Endothelial cell of umbilical vein (primary cell): ENCODE data around the gene INPP5F. TPM values are rescaled to one million over a fixed set of nuclear protein-coding genes. Genes with fewer than 3 reads are reported as not detected.

Source experiments
- BruUV-seq: library from RNA; stranded (reverse); fragments of 400-500 nt; replicated peaks from 2 replicates; lab custom pipeline; 2021; lab: Mats Ljungman, UMichigan
- CTCF ChIA-PET: fragments of 300-600, 350-600 bp; sonication (Branson Sonifier 250); formaldehyde crosslinking; loops from one replicate; lab custom pipeline; 2021; ENCODE audit warnings: antibody characterized with exemption, inconsistent platforms; lab: Charles Lee
- POLR2A ChIA-PET: fragments of 300-600, 350-600 bp; sonication (Branson Sonifier 250); formaldehyde crosslinking; loops from one replicate; lab custom pipeline; 2021; ENCODE audit warnings: antibody characterized with exemption, inconsistent platforms; lab: Charles Lee
- DNase-seq: peaks from one replicate; pipeline ENCODE4 v3.0.0-alpha.2; 2011; ENCODE audit warnings: low read depth, low spot score
- FAIRE-seq: peaks from 2 replicates; lab custom pipeline; 2011; peaks lifted over from hg19 to GRCh38; lab: Jason Lieb, UNC
- H2AFZ ChIP-seq: 2 replicates; pipeline ENCODE4 v1.6.0; 2012; ENCODE audit warnings: low read depth, low read length, control low read depth, inconsistent platforms
- H3K27ac ChIP-seq: 2 replicates; pipeline ENCODE4 v1.5.1; 2011; ENCODE audit warnings: low read depth, mild to moderate bottlenecking, control low read depth, low read length, moderate library complexity; ENCODE audit not compliant: insufficient read depth
- H3K27me3 ChIP-seq, 2 experiments: 2 replicates each; pipeline versions ENCODE4 v1.6.0 to v1.6.1; 2011; ENCODE audit warnings: low read length in 2 of 2, mixed read lengths in 1 of 2; ENCODE audit not compliant: control insufficient read depth in 2 of 2, insufficient read depth in 2 of 2
- H3K36me3 ChIP-seq, 2 experiments: 2 replicates in 1 of 2; 3 replicates in 1 of 2; pipeline ENCODE4 v1.5.1; 2011; ENCODE audit warnings: low read length in 2 of 2, mild to moderate bottlenecking in 1 of 2, moderate library complexity in 1 of 2; ENCODE audit not compliant: control insufficient read depth in 2 of 2, insufficient read depth in 2 of 2; ENCODE audit errors: extremely low read depth in 1 of 2
- H3K4me1 ChIP-seq: 3 replicates; pipeline ENCODE4 v1.5.1; 2011; ENCODE audit warnings: mild to moderate bottlenecking, low read length; ENCODE audit not compliant: control insufficient read depth, insufficient read depth; ENCODE audit errors: extremely low read depth
- H3K4me2 ChIP-seq: 2 replicates; pipeline ENCODE4 v1.6.1; 2011; ENCODE audit warnings: low read length, control low read depth, mixed read lengths; ENCODE audit not compliant: insufficient read depth
- H3K4me3 ChIP-seq, 3 experiments: fragments of 200-600 bp in 1 of 3; sonication (generic), shearing (Covaris generic) in 1 of 3; replicated peaks in 1 of 3; 2 replicates each; pipeline ENCODE4 v1.5.1; 2011 to 2016; ENCODE audit warnings: control low read depth in 3 of 3, low read length in 3 of 3, mild to moderate bottlenecking in 2 of 3, inconsistent platforms in 1 of 3, low read depth in 1 of 3, moderate library complexity in 1 of 3; ENCODE audit not compliant: insufficient read depth in 1 of 3
- H3K79me2 ChIP-seq: 2 replicates; pipeline ENCODE4 v1.6.0; 2012; ENCODE audit warnings: low read length, inconsistent platforms; ENCODE audit not compliant: control insufficient read depth, insufficient read depth
- H3K9ac ChIP-seq: replicated peaks from 2 replicates; pipeline ENCODE3; 2011; ENCODE audit warnings: low read length, control low read depth; ENCODE audit not compliant: insufficient read depth; ENCODE audit errors: extremely low read depth
- H3K9me1 ChIP-seq: replicated peaks from 3 replicates; pipeline ENCODE4 v1.6.0; 2011; ENCODE audit warnings: mild to moderate bottlenecking, low read length; ENCODE audit not compliant: control insufficient read depth, insufficient read depth; ENCODE audit errors: extremely low read depth
- H3K9me3 ChIP-seq: replicated peaks from 2 replicates; pipeline ENCODE4 v1.5.1; 2012; ENCODE audit warnings: low read length, inconsistent platforms; ENCODE audit not compliant: control insufficient read depth, insufficient read depth
- H4K20me1 ChIP-seq: replicated peaks from 2 replicates; pipeline ENCODE3; 2011; ENCODE audit warnings: mild to moderate bottlenecking, low read length; ENCODE audit not compliant: control insufficient read depth, insufficient read depth; ENCODE audit errors: extremely low read depth
- EZH2 ChIP-seq: IDR thresholded peaks from 2 replicates; pipeline ENCODE4 v1.6.1; 2012; ENCODE audit warnings: borderline replicate concordance, low read depth, mild to moderate bottlenecking, moderate library complexity, low read length, inconsistent platforms; ENCODE audit not compliant: severe bottlenecking
- FOS ChIP-seq: IDR thresholded peaks from 2 replicates; pipeline ENCODE4 v1.6.1; 2011; ENCODE audit warnings: mild to moderate bottlenecking, low read length, moderate library complexity, borderline replicate concordance; ENCODE audit not compliant: insufficient read depth
- GATA2 ChIP-seq: IDR thresholded peaks from 2 replicates; pipeline ENCODE4 v1.7.0; 2011; ENCODE audit warnings: low read depth, mild to moderate bottlenecking, moderate library complexity, mixed read lengths, low read length; ENCODE audit not compliant: insufficient read length, insufficient read depth
- JUN ChIP-seq: IDR thresholded peaks from 2 replicates; pipeline ENCODE4 v1.6.1; 2011; ENCODE audit warnings: borderline replicate concordance, low read depth; ENCODE audit not compliant: insufficient read length, insufficient read depth
- MYC ChIP-seq: IDR thresholded peaks from one replicate; pipeline ENCODE4 v1.6.1; 2011; ENCODE audit warnings: mild to moderate bottlenecking, low read depth, low read length
- POLR2A ChIP-seq: IDR thresholded peaks from 2 replicates; pipeline ENCODE4 v1.6.1; 2012; ENCODE audit warnings: low read depth, mild to moderate bottlenecking, control low read depth, low read length
- POLR2AphosphoS5 ChIP-seq: IDR thresholded peaks from 2 replicates; pipeline ENCODE4 v1.6.1; 2012; ENCODE audit warnings: low read depth, mild to moderate bottlenecking, control low read depth, low read length, moderate library complexity; ENCODE audit not compliant: insufficient read depth
- dilution Hi-C: fragments of 300-500 bp; cut with MboI; formaldehyde crosslinking; loops from one replicate; pipeline ENCODE4 v1.15.0; 2019; ENCODE audit warnings: low sequenced_read_pairs; ENCODE audit not compliant: extremely low pct_ligation_motif_present
- intact Hi-C: fragments of 100-400 bp; cut with micrococcal nuclease; formaldehyde crosslinking; loops from one replicate; pipeline ENCODE4 v1.10.0; 2022
- polyA plus RNA-seq, 4 experiments: library from polyadenylated mRNA; depleted of rRNA in 3 of 4; stranded (reverse) in 3 of 4; unstranded in 1 of 4; fragments of >200 nt; gene quantifications; 2 replicates each; pipeline versions ENCODE4 v1.2.1 to v1.2.3, GENCODE V29; 2011 to 2012; ENCODE audit warnings: missing spikeins in 1 of 4
- total RNA-seq: library from RNA; stranded (reverse); gene quantifications from 2 replicates; pipeline ENCODE4 v1.2.3, GENCODE V29; 2021
- TF ChIP-seq, protein P1 (sequence below): IDR thresholded peaks from 2 replicates; pipeline ENCODE4 v1.6.1; 2011; ENCODE audit not compliant: insufficient read depth, insufficient read length
- TF ChIP-seq, protein P2 (sequence below), 2 donors: IDR thresholded peaks; 1 replicate in 1 of 2; 2 replicates in 1 of 2; pipeline ENCODE4 v1.5.1; 2011; ENCODE audit warnings: low read length in 2 of 2, mild to moderate bottlenecking in 2 of 2, moderate library complexity in 2 of 2, control low read depth in 1 of 2, inconsistent platforms in 1 of 2, low read depth in 1 of 2; ENCODE audit not compliant: insufficient read depth in 1 of 2; ENCODE audit errors: extremely low read depth in 1 of 2

Gene INPP5F
- total and polyA plus RNA-seq, 2 donors (not counting 3 experiments of a cell fraction or from before 2014, with no cell fraction given), result 6.1 to 20.3 TPM

DNA sequence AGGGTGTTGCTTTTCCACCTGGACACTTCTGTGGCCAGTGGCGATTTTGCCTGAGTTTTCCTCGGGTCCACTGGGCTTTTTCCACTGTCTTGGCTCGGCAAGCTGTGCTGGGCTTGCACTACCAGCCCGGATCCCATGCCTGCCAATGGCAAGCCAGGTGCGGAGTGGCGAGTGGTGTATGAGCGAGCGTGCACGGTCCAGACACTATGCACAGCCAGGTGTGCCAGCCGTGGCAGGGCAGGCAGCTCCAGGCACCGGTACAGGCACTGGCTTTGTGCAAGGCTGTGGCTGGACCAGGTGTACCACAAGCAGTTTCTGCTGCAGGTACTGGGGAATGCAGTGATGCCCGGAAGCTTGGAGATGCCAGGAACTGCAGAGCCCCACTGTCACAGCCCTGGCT, 22.1 kb downstream of the INPP5F start:
- Histone ChIP-seq H2AFZ (no peak overlapping the region), H3K79me2 (peaks cover 16% of the 10 kb centered on the region), H3K9ac (no peak overlapping the region), H3K36me3 (no peaks in the 10 kb centered on the region), H3K9me3 (no peaks in the 10 kb centered on the region), H3K4me2 (no peak overlapping the region), H3K4me1 (peaks cover 8% of the 10 kb centered on the region), H3K27me3 (no peaks in the 10 kb centered on the region), H3K27ac (no peak overlapping the region), H3K9me1 (no peaks in the 10 kb centered on the region), H4K20me1 (no peaks in the 10 kb centered on the region), H3K4me3 (no peak overlapping the region)
- dilution Hi-C loops (no loop called here), intact Hi-C loops (no loop called here)
- no peak for FAIRE-seq
- TF ChIP-seq, protein P1, sequence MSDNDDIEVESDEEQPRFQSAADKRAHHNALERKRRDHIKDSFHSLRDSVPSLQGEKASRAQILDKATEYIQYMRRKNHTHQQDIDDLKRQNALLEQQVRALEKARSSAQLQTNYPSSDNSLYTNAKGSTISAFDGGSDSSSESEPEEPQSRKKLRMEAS, result no peak
- TF ChIP-seq MYC, result no peak
- TF ChIP-seq POLR2AphosphoS5, result no peak
- TF ChIP-seq GATA2, result no peak
- no peak for TF ChIP-seq POLR2A
- TF ChIP-seq FOS, result no peak
- TF ChIP-seq JUN, result no peak
- TF ChIP-seq, protein P2, sequence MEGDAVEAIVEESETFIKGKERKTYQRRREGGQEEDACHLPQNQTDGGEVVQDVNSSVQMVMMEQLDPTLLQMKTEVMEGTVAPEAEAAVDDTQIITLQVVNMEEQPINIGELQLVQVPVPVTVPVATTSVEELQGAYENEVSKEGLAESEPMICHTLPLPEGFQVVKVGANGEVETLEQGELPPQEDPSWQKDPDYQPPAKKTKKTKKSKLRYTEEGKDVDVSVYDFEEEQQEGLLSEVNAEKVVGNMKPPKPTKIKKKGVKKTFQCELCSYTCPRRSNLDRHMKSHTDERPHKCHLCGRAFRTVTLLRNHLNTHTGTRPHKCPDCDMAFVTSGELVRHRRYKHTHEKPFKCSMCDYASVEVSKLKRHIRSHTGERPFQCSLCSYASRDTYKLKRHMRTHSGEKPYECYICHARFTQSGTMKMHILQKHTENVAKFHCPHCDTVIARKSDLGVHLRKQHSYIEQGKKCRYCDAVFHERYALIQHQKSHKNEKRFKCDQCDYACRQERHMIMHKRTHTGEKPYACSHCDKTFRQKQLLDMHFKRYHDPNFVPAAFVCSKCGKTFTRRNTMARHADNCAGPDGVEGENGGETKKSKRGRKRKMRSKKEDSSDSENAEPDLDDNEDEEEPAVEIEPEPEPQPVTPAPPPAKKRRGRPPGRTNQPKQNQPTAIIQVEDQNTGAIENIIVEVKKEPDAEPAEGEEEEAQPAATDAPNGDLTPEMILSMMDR (IDR thresholded peaks at IDR 0.05; ENCODE audit: extremely low read depth in 1 of 2, insufficient read depth in 1 of 2, low read depth in 1 of 2, low read length in 2 of 2), result no peak
- TF ChIP-seq EZH2, result no peak
- no peak for DNase-seq
- POLR2A ChIA-PET, result no interaction called here
- no TSS peak for BruUV-seq
- CTCF ChIA-PET, result interaction anchor here (1.3 to 8.3 kb wide), 5 partner anchors 11 to 112 kb away, joined by 4 to 280 read pairs (median 7); no protein-coding TSS in a partner anchor
